DOHH2 (cell line): ENCODE results near the gene TUBB3.

Experiments used
- H3F3A ChIP-seq: fragments of 200-600 bp; sonication (generic), shearing (Covaris generic); 2 replicates; pipeline ENCODE4 v1.6.0; 2016; ENCODE audit warnings: antibody characterized with exemption, mild to moderate bottlenecking; ENCODE audit not compliant: control insufficient read depth, insufficient read depth
- H3K27ac ChIP-seq: fragments of 200-600 bp; sonication (generic); 2 replicates; pipeline ENCODE4 v1.5.1; 2014; ENCODE audit warnings: low read depth, mild to moderate bottlenecking, low read length, moderate library complexity
- H3K27me3 ChIP-seq: fragments of 200-600 bp; sonication (generic); 2 replicates; pipeline ENCODE4 v1.6.1; 2014; ENCODE audit warnings: mild to moderate bottlenecking, low read length, mixed read lengths; ENCODE audit not compliant: control insufficient read depth
- H3K36me3 ChIP-seq: fragments of 200-600 bp; sonication (generic); 2 replicates; pipeline ENCODE4 v1.6.1; 2014; ENCODE audit warnings: mild to moderate bottlenecking, low read length, moderate library complexity, mixed read lengths; ENCODE audit not compliant: control insufficient read depth
- H3K4me1 ChIP-seq: fragments of 200-600 bp; sonication (generic); 2 replicates; pipeline ENCODE4 v1.6.1; 2014; ENCODE audit warnings: mild to moderate bottlenecking, low read length, mixed read lengths; ENCODE audit not compliant: control insufficient read depth
- H3K4me2 ChIP-seq: fragments of 200-600 bp; sonication (generic); 2 replicates; pipeline ENCODE4 v1.6.0; 2014; ENCODE audit warnings: mild to moderate bottlenecking, low read length, moderate library complexity
- H3K4me3 ChIP-seq: fragments of 200-600 bp; sonication (generic); 2 replicates; pipeline ENCODE4 v1.5.1; 2014; ENCODE audit warnings: mild to moderate bottlenecking, low read length, mixed read lengths
- H3K79me2 ChIP-seq: fragments of 200-600 bp; sonication (generic); 2 replicates; pipeline ENCODE4 v1.6.1; 2014; ENCODE audit warnings: mild to moderate bottlenecking, low read length, mixed read lengths; ENCODE audit not compliant: control insufficient read depth
- H3K9me2 ChIP-seq: fragments of 200-600 bp; sonication (generic); replicated peaks from 2 replicates; pipeline ENCODE4 v1.6.1; 2014; ENCODE audit warnings: mild to moderate bottlenecking, low read length, mixed read lengths; ENCODE audit not compliant: control insufficient read depth
- H3K9me3 ChIP-seq: fragments of 200-600 bp; sonication (generic); 2 replicates; pipeline ENCODE4 v1.6.1; 2014; ENCODE audit warnings: antibody characterized with exemption, low read length, mixed read lengths; ENCODE audit not compliant: control insufficient read depth, insufficient read depth
- H4K20me1 ChIP-seq: fragments of 200-600 bp; sonication (generic); 2 replicates; pipeline ENCODE4 v1.6.0; 2014; ENCODE audit warnings: low read depth, mild to moderate bottlenecking, antibody characterized with exemption, low read length, moderate library complexity; ENCODE audit not compliant: control insufficient read depth, insufficient read depth
- CTCF ChIP-seq: fragments of 200-600 bp; sonication (generic); IDR thresholded peaks from one replicate; pipeline ENCODE4 v1.5.1; 2014; ENCODE audit warnings: antibody characterized with exemption, mild to moderate bottlenecking, low read depth, low read length; ENCODE audit not compliant: poor library complexity, severe bottlenecking
- EZH2phosphoT487 ChIP-seq: fragments of 200-600 bp; sonication (generic); IDR thresholded peaks from 2 replicates; pipeline ENCODE4 v1.6.1; 2017; ENCODE audit warnings: borderline replicate concordance, mild to moderate bottlenecking, antibody characterized with exemption, low read length, moderate library complexity, mixed read lengths

TUBB3 gene

GRCh38 chr16:89982318-89982717 lies 59.2 kb downstream of the TUBB3 start:
- H3K4me3 ChIP-seq: no peak overlapping the region
- H3K36me3 ChIP-seq: peaks cover 88% of the 10 kb centered on the region
- no peaks in the 10 kb centered on the region for H3K27me3 ChIP-seq
- TF ChIP-seq EZH2phosphoT487: no peak
- TF ChIP-seq CTCF: no peak
- no peaks in the 10 kb centered on the region for H3K9me3 ChIP-seq
- H3K4me1 ChIP-seq: no peaks in the 10 kb centered on the region
- H3K79me2 ChIP-seq: peaks cover 18% of the 10 kb centered on the region
- H3K4me2 ChIP-seq: no peak overlapping the region
- H3K27ac ChIP-seq: no peak overlapping the region
- no peaks in the 10 kb centered on the region for H3F3A ChIP-seq
- no peaks in the 10 kb centered on the region for H3K9me2 ChIP-seq
- peaks cover 5% of the 10 kb centered on the region; the same call in 1 of the 2 replicates for H4K20me1 ChIP-seq

- Histone ChIP-seq H3K36me3 (peaks cover 83% of the 10 kb centered on the region), H3K79me2 (peaks cover 7% of the 10 kb centered on the region), H3F3A (no peaks in the 10 kb centered on the region), H4K20me1 (peaks cover 5% of the 10 kb centered on the region; the same call in 1 of the 2 replicates), H3K4me3 (no peak overlapping the region), H3K4me2 (no peak overlapping the region), H3K9me3 (no peaks in the 10 kb centered on the region), H3K27ac (no peak overlapping the region), H3K27me3 (no peaks in the 10 kb centered on the region), H3K9me2 (no peaks in the 10 kb centered on the region), H3K4me1 (no peaks in the 10 kb centered on the region)
- no peak for TF ChIP-seq EZH2phosphoT487
- no peak for TF ChIP-seq CTCF
Measured at GRCh38 chr16:89983536-89983935, 60.4 kb downstream of the TUBB3 start.

GRCh38 chr16:89984216-89984615 lies 61.1 kb downstream of the TUBB3 start:
- Histone ChIP-seq H3F3A (no peaks in the 10 kb centered on the region), H3K27me3 (no peaks in the 10 kb centered on the region), H3K4me2 (no peak overlapping the region), H4K20me1 (peaks cover 5% of the 10 kb centered on the region; the same call in 1 of the 2 replicates), H3K79me2 (peaks cover 7% of the 10 kb centered on the region), H3K4me1 (no peaks in the 10 kb centered on the region), H3K27ac (no peak overlapping the region), H3K9me3 (no peaks in the 10 kb centered on the region), H3K4me3 (no peak overlapping the region), H3K9me2 (no peaks in the 10 kb centered on the region), H3K36me3 (peaks cover 85% of the 10 kb centered on the region)
- TF ChIP-seq CTCF: no peak
- no peak for TF ChIP-seq EZH2phosphoT487

DNA sequence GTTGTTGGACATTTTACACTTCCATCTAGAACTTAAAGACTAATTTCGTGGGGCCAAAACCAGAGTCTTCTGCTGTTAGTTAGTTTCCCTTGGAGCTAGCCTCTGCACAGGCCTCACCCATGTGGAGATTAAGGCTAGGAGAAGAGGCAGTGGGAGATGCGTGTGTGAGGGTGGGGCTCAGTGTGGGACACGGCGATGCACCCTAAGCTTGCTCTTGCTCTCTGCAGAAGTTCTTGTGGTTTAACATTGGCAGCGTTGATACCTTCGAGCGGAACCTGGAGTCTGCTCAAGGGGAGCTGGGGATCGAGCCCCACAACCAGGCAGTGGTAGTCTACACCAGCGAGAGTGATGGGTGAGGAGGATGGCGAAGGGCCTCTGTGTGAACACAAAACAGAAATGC lies 62.1 kb downstream of the TUBB3 start:
- Histone ChIP-seq H3K79me2 (peaks cover 4% of the 10 kb centered on the region), H3K27me3 (no peaks in the 10 kb centered on the region), H3F3A (no peaks in the 10 kb centered on the region), H3K4me2 (no peak overlapping the region), H3K9me3 (no peaks in the 10 kb centered on the region), H3K27ac (no peak overlapping the region), H3K9me2 (no peaks in the 10 kb centered on the region), H3K4me1 (no peaks in the 10 kb centered on the region), H3K36me3 (peaks cover 78% of the 10 kb centered on the region), H4K20me1 (peaks cover 5% of the 10 kb centered on the region; the same call in 1 of the 2 replicates), H3K4me3 (no peak overlapping the region)
- no peak for TF ChIP-seq EZH2phosphoT487
- no peak for TF ChIP-seq CTCF
